ENCODE data around the gene CELF2.

DNA sequence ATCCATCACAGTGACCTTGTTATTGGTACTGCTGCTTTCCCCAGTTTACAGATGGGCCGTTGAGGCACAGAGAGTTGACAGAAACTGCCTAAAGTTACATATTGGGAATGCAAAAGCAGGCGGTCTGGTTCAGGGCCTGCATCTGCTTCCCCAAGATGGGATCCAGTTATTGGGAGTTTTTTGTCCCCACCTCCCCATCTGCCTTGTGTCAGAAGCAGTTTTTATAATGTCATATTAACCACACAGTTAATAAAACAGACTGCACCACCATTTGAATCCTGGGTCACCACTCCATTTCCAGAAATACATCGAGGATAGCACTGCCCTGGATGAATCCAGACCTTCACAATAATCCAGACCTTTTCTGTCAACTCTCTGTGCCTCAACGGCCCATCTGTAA is 67.9 kb downstream of the CELF2 start:
- TF ChIP-seq, protein P1, sequence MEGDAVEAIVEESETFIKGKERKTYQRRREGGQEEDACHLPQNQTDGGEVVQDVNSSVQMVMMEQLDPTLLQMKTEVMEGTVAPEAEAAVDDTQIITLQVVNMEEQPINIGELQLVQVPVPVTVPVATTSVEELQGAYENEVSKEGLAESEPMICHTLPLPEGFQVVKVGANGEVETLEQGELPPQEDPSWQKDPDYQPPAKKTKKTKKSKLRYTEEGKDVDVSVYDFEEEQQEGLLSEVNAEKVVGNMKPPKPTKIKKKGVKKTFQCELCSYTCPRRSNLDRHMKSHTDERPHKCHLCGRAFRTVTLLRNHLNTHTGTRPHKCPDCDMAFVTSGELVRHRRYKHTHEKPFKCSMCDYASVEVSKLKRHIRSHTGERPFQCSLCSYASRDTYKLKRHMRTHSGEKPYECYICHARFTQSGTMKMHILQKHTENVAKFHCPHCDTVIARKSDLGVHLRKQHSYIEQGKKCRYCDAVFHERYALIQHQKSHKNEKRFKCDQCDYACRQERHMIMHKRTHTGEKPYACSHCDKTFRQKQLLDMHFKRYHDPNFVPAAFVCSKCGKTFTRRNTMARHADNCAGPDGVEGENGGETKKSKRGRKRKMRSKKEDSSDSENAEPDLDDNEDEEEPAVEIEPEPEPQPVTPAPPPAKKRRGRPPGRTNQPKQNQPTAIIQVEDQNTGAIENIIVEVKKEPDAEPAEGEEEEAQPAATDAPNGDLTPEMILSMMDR (IDR thresholded peaks at IDR 0.05): no peak
- no peak for TF ChIP-seq POLR2A (IDR thresholded peaks at IDR 0.05)
